A549 treated with dexamethasone at 1 μM for 4 hours (cell line): Measurements from ENCODE around the gene PCDHGC4. TPM values are rescaled to one million over a fixed set of nuclear protein-coding genes. Genes with fewer than 3 reads are reported as not detected.

Experiments
- total RNA-seq: library from RNA; stranded (reverse); fragments of 200-300 nt; extraction: Qiagen RNA extraction; gene quantifications from 5 replicates; pipeline ENCODE4 v1.2.3, GENCODE V29; 2022

The PCDHGC4 gene
- not detected in 5 replicates for total RNA-seq

GRCh38 chr5:141484641-141485311, at the start of gene PCDHGC4:
Gene PCDHGC4, plus strand, starts transcription at chr5:141485030. Its CDS starts 144 bp downstream, at chr5:141485174.

GRCh38 chr5:141475625-141476131, 9.2 kb upstream of the PCDHGC4 start, which contains the start of gene PCDHGC3:
Gene PCDHGC3, plus strand, starts transcription at chr5:141475966. Its CDS starts 151 bp downstream, at chr5:141476117.

GRCh38 chr5:141488591-141489561, 4.0 kb downstream of the PCDHGC4 start, which contains the start of gene PCDHGC5:
Gene PCDHGC5, plus strand, starts transcription at chr5:141489081. Its CDS starts 160 bp downstream, at chr5:141489241.

Other genes starting within 250 kb of the PCDHGC4 start
- 0.05 to 0.16 TPM (median 0.05 TPM) in 5 replicates for gene PCDHB15, start 239.6 kb upstream of the PCDHGC4 start, total RNA-seq
- not detected in 5 replicates for gene SLC25A2, start 181.0 kb upstream of the PCDHGC4 start, total RNA-seq
- gene TAF7, start 164.2 kb upstream of the PCDHGC4 start, total RNA-seq = 61.8 to 74.9 TPM (median 70.3 TPM) in 5 replicates
- gene PCDHGA1, start 154.5 kb upstream of the PCDHGC4 start, total RNA-seq = 0.22 to 0.32 TPM (median 0.26 TPM) in 5 replicates
- 0.46 to 0.83 TPM (median 0.69 TPM) in 5 replicates for gene PCDHGA2, start 146.3 kb upstream of the PCDHGC4 start, total RNA-seq
- 0.02 to 0.05 TPM (median 0.03 TPM) in 4 of 5 replicates, not detected in the other for gene PCDHGA3, start 141.2 kb upstream of the PCDHGC4 start, total RNA-seq
- 1.5 to 2.2 TPM (median 1.8 TPM) in 5 replicates for gene PCDHGB1, start 134.9 kb upstream of the PCDHGC4 start, total RNA-seq
- 0.08 to 0.21 TPM (median 0.14 TPM) in 5 replicates for gene PCDHGA4, start 130.0 kb upstream of the PCDHGC4 start, total RNA-seq
- gene PCDHGB2, start 125.0 kb upstream of the PCDHGC4 start, total RNA-seq = 0.05 to 0.16 TPM (median 0.11 TPM) in 5 replicates
- gene PCDHGA5, start 120.9 kb upstream of the PCDHGC4 start, total RNA-seq = 0.09 to 0.21 TPM (median 0.15 TPM) in 5 replicates
- gene PCDHGB3, start 114.8 kb upstream of the PCDHGC4 start, total RNA-seq = 0.09 to 0.43 TPM (median 0.21 TPM) in 5 replicates
- 0.12 to 0.32 TPM (median 0.29 TPM) in 5 replicates for gene PCDHGA6, start 111.1 kb upstream of the PCDHGC4 start, total RNA-seq
- 0.73 to 1.1 TPM (median 0.95 TPM) in 5 replicates for gene PCDHGA7, start 102.3 kb upstream of the PCDHGC4 start, total RNA-seq
- gene PCDHGB4, start 97.3 kb upstream of the PCDHGC4 start, total RNA-seq = 0.50 to 1.2 TPM (median 0.97 TPM) in 5 replicates
- gene PCDHGA8, start 92.4 kb upstream of the PCDHGC4 start, total RNA-seq = 0.03 to 0.05 TPM (median 0.04 TPM) in 3 of 5 replicates, not detected in the others
- gene PCDHGB5, start 87.1 kb upstream of the PCDHGC4 start, total RNA-seq = 2.0 to 2.7 TPM (median 2.5 TPM) in 5 replicates
- 0.04 to 0.07 TPM (median 0.05 TPM) in 4 of 5 replicates, not detected in the other for gene PCDHGA9, start 82.3 kb upstream of the PCDHGC4 start, total RNA-seq
- gene PCDHGB6, start 77.0 kb upstream of the PCDHGC4 start, total RNA-seq = 0.08 to 0.15 TPM (median 0.13 TPM) in 5 replicates
- gene PCDHGA10, start 72.0 kb upstream of the PCDHGC4 start, total RNA-seq = 0.02 TPM in 2 of 5 replicates, not detected in the others
- gene PCDHGB7, start 67.4 kb upstream of the PCDHGC4 start, total RNA-seq = 0.02 to 0.11 TPM (median 0.07 TPM) in 5 replicates
- gene PCDHGA11, start 64.0 kb upstream of the PCDHGC4 start, total RNA-seq = 0.02 to 0.03 TPM in 2 of 5 replicates, not detected in the others
- gene PCDHGA12, start 54.5 kb upstream of the PCDHGC4 start, total RNA-seq = not detected in 5 replicates
- gene PCDHGC3, start 9.1 kb upstream of the PCDHGC4 start, total RNA-seq = 6.1 to 7.2 TPM (median 6.6 TPM) in 5 replicates
- gene PCDHGC5, start 4.1 kb downstream of the PCDHGC4 start, total RNA-seq = 0.03 TPM in 1 of 5 replicates, not detected in the others
- 92.7 to 102 TPM (median 96.0 TPM) in 5 replicates for gene DIAPH1, start 134.0 kb downstream of the PCDHGC4 start, total RNA-seq
- 46.9 to 49.8 TPM (median 48.3 TPM) in 5 replicates for gene HDAC3, start 151.8 kb downstream of the PCDHGC4 start, total RNA-seq
- 3.0 to 4.2 TPM (median 3.8 TPM) in 5 replicates for gene RELL2, start 152.0 kb downstream of the PCDHGC4 start, total RNA-seq
- gene FCHSD1, start 166.4 kb downstream of the PCDHGC4 start, total RNA-seq = 7.8 to 12.5 TPM (median 10.5 TPM) in 5 replicates
- 2.6 to 4.9 TPM (median 4.5 TPM) in 5 replicates for gene ARAP3, start 197.2 kb downstream of the PCDHGC4 start, total RNA-seq